Caco-2 (cell line): ENCODE measurements around the gene REEP6. TPM values are rescaled to one million over a fixed set of nuclear protein-coding genes. Genes with fewer than 3 reads are reported as not detected.
A peak's percentile ranks its signal among the peaks of the same experiment; 100 is the strongest.

ENCODE experiments used
- BruUV-seq: library from RNA; stranded (reverse); fragments of 400-500 nt; replicated peaks from 2 replicates; lab custom pipeline; 2021; lab: Mats Ljungman, UMichigan
- CTCF ChIA-PET: fragments of 300-600 bp; sonication (Branson Sonifier 250); formaldehyde crosslinking; loops from one replicate; lab custom pipeline; 2022; ENCODE audit warnings: antibody characterized with exemption; lab: Charles Lee
- POLR2A ChIA-PET: fragments of 300-600 bp; sonication (Branson Sonifier 250); formaldehyde crosslinking; loops from one replicate; lab custom pipeline; 2022; ENCODE audit warnings: antibody characterized with exemption; lab: Charles Lee
- DNase-seq, 2 experiments: peaks; one replicate each; pipeline versions ENCODE4 v3.0.0 to v3.0.0-alpha.2; 2020 to 2022
- H3K27me3 ChIP-seq: replicated peaks from 2 replicates; pipeline ENCODE4 v1.6.0; 2011; ENCODE audit warnings: low read length; ENCODE audit not compliant: control insufficient read depth, insufficient read depth
- H3K36me3 ChIP-seq: 2 replicates; pipeline ENCODE4 v1.5.1; 2011; ENCODE audit warnings: low read length; ENCODE audit not compliant: control insufficient read depth, insufficient read depth
- H3K4me1 ChIP-seq: fragments of 250-450 bp; sonication (Bioruptor Pico); 2 replicates; pipeline ENCODE4 v1.5.1; 2020; ENCODE audit warnings: mild to moderate bottlenecking
- H3K4me3 ChIP-seq: 2 replicates; pipeline ENCODE4 v1.5.1; 2011; ENCODE audit warnings: low read depth, mild to moderate bottlenecking, control low read depth, low read length
- H3K9me3 ChIP-seq: fragments of 250-450 bp; sonication (Bioruptor Pico); 2 replicates; pipeline ENCODE4 v1.5.1; 2020; ENCODE audit warnings: mild to moderate bottlenecking, moderate library complexity
- H3K27ac Mint-ChIP-seq: one replicate; pipeline ENCODE4 v1.8.0; 2022; ENCODE audit warnings: mixed read lengths; ENCODE audit not compliant: unreplicated experiment
- H3K27me3 Mint-ChIP-seq: one replicate; pipeline ENCODE4 v1.8.0; 2022; ENCODE audit warnings: mixed read lengths; ENCODE audit not compliant: insufficient read depth, unreplicated experiment
- H3K36me3 Mint-ChIP-seq: one replicate; pipeline ENCODE4 v1.8.0; 2022; ENCODE audit warnings: mild to moderate bottlenecking, mixed read lengths; ENCODE audit not compliant: insufficient read depth, unreplicated experiment
- H3K4me1 Mint-ChIP-seq: one replicate; pipeline ENCODE4 v1.8.0; 2022; ENCODE audit warnings: low read depth, mixed read lengths; ENCODE audit not compliant: unreplicated experiment
- H3K4me3 Mint-ChIP-seq: one replicate; pipeline ENCODE4 v1.8.0; 2022; ENCODE audit warnings: mild to moderate bottlenecking, moderate library complexity, mixed read lengths; ENCODE audit not compliant: unreplicated experiment
- H3K9me3 Mint-ChIP-seq: one replicate; pipeline ENCODE4 v1.8.0; 2022; ENCODE audit warnings: mixed read lengths; ENCODE audit not compliant: unreplicated experiment
- CTCF ChIP-seq, 2 experiments: fragments of 200-600 bp in 1 of 2; IDR thresholded peaks; 1 replicate in 1 of 2; 2 replicates in 1 of 2; pipeline versions ENCODE4 v1.5.1 to v1.8.0; 2011 to 2022; ENCODE audit warnings: antibody characterized with exemption in 1 of 2, control low read depth in 1 of 2, inconsistent platforms in 1 of 2, low read depth in 1 of 2, low read length in 1 of 2, mild to moderate bottlenecking in 1 of 2, moderate library complexity in 1 of 2; ENCODE audit not compliant: insufficient read depth in 1 of 2, severe bottlenecking in 1 of 2, unreplicated experiment in 1 of 2
- intact Hi-C: fragments of 100-400 bp; cut with micrococcal nuclease; formaldehyde crosslinking; loops from one replicate; pipeline ENCODE4 v1.10.0; 2022; ENCODE audit not compliant: unreplicated experiment
- total RNA-seq: library from RNA; stranded (reverse); gene quantifications from 2 replicates; pipeline ENCODE4 v1.2.3, GENCODE V29; 2022

REEP6 gene
- total RNA-seq, 1 experiment from 2014 or later, result 50.2 TPM

GRCh38 chr19:1490311-1491113 is 469 bp upstream of the REEP6 start, which contains the start of gene PCSK4:
TSS of gene PCSK4 (minus strand) at chr19:1490350. CDS start at chr19:1490346, 4 bp downstream.
- intact Hi-C loops, result loop anchor here (2.0 kb wide), 1 partner anchor 22 kb away; the partner anchor contains the start of gene ADAMTSL5
- Mint-ChIP-seq H3K36me3 (peaks cover 13% of the 10 kb centered on the region), H3K9me3 (no peaks in the 10 kb centered on the region), H3K4me3 (peak within 1 kb of the TSS; percentile 89), H3K4me1 (peaks cover 21% of the 10 kb centered on the region), H3K27me3 (no peaks in the 10 kb centered on the region), H3K27ac (peak within 1 kb of the TSS; percentile 88)
- no TSS peak for BruUV-seq
- Histone ChIP-seq H3K4me3 (peak within 1 kb of the TSS; percentile 97), H3K4me1 (peaks cover 37% of the 10 kb centered on the region), H3K9me3 (no peaks in the 10 kb centered on the region), H3K27me3 (no peaks in the 10 kb centered on the region), H3K36me3 (no peaks in the 10 kb centered on the region; the same call in 1 of the 2 replicates)
- no peak for TF ChIP-seq CTCF (IDR thresholded peaks at IDR 0.05; ENCODE audit: insufficient read depth in 1 of 2, low read depth in 1 of 2, low read length in 1 of 2, severe bottlenecking in 1 of 2, unreplicated experiment in 1 of 2)
- ChIA-PET CTCF (interaction anchor here (0.5 to 1.6 kb wide), 10 partner anchors 11 to 1460 kb away, joined by 3 to 8 read pairs (median 4); partner anchors contain the start of genes APC2, C19orf25 and MEX3D), POLR2A (interaction anchor here (0.5 to 1.2 kb wide), 6 partner anchors 22 to 386 kb away, joined by 3 to 16 read pairs (median 5); partner anchors contain the start of genes ADAMTSL5 and CIRBP)
- peak; percentile 97 to 99 for DNase-seq

- no peak for TF ChIP-seq CTCF (IDR thresholded peaks at IDR 0.05; ENCODE audit: insufficient read depth in 1 of 2, low read depth in 1 of 2, low read length in 1 of 2, severe bottlenecking in 1 of 2, unreplicated experiment in 1 of 2)
- CTCF ChIA-PET, result interaction anchor here (1.2 to 1.6 kb wide), 2 partner anchors 20 to 23 kb away, joined by 4 to 8 read pairs; no protein-coding TSS in a partner anchor
- H3K36me3 Mint-ChIP-seq, result peaks cover 13% of the 10 kb centered on the region
- H3K36me3 ChIP-seq, result no peaks in the 10 kb centered on the region; the same call in 1 of the 2 replicates
- peak overlapping the region; percentile 88 for H3K27ac Mint-ChIP-seq
- H3K9me3 Mint-ChIP-seq, result no peaks in the 10 kb centered on the region
- H3K9me3 ChIP-seq, result no peaks in the 10 kb centered on the region
- POLR2A ChIA-PET, result no interaction called here
- no peaks in the 10 kb centered on the region for H3K27me3 Mint-ChIP-seq
- peak overlapping the region; percentile 89 for H3K4me3 Mint-ChIP-seq
- no peaks in the 10 kb centered on the region for H3K27me3 ChIP-seq
- no peak for DNase-seq
- H3K4me3 ChIP-seq, result peak overlapping the region; percentile 97
- peaks cover 46% of the 10 kb centered on the region for H3K4me1 ChIP-seq
- intact Hi-C loops, result loop anchor here (2.0 kb wide), 1 partner anchor 21 kb away; the partner anchor contains the start of gene ADAMTSL5
- H3K4me1 Mint-ChIP-seq, result peaks cover 21% of the 10 kb centered on the region
- no TSS peak for BruUV-seq
Observed at GRCh38 chr19:1491849-1492170, 829 bp downstream of the REEP6 start.

- TF ChIP-seq CTCF (IDR thresholded peaks at IDR 0.05; ENCODE audit: insufficient read depth in 1 of 2, low read depth in 1 of 2, low read length in 1 of 2, severe bottlenecking in 1 of 2, unreplicated experiment in 1 of 2), result no peak
- DNase-seq, result no peak
- ChIA-PET CTCF (interaction anchor here (0.5 kb wide), 1 partner anchor 96 kb away, joined by 5 read pairs; no protein-coding TSS in a partner anchor), POLR2A (no interaction called here)
- peaks cover 21% of the 10 kb centered on the region for H3K4me1 Mint-ChIP-seq
- Histone ChIP-seq H3K36me3 (no peaks in the 10 kb centered on the region; the same call in none of the 2 replicates), H3K4me3 (peak overlapping the region; percentile 18), H3K4me1 (peaks cover 50% of the 10 kb centered on the region), H3K9me3 (no peaks in the 10 kb centered on the region), H3K27me3 (no peaks in the 10 kb centered on the region)
- intact Hi-C loops, result no loop called here
- H3K9me3 Mint-ChIP-seq, result no peaks in the 10 kb centered on the region
- no TSS peak for BruUV-seq
- peak overlapping the region; percentile 89 for H3K4me3 Mint-ChIP-seq
- H3K27ac Mint-ChIP-seq, result peak overlapping the region; percentile 88
- no peaks in the 10 kb centered on the region for H3K27me3 Mint-ChIP-seq
- H3K36me3 Mint-ChIP-seq, result peaks cover 14% of the 10 kb centered on the region
Observed at GRCh38 chr19:1492474-1493006, 1.6 kb downstream of the REEP6 start.
